ENCODE results near the gene TMED6. TPM values are rescaled to one million over a fixed set of nuclear protein-coding genes. Genes with fewer than 3 reads are reported as not detected.
A peak's percentile ranks its signal among the peaks of the same experiment; 100 is the strongest.

TMED6 gene
- total RNA-seq, 4 donors from 2014 or later: not detected

- H3K36me3 ChIP-seq: peaks cover 30 to 56% (median 51%) of the 10 kb centered on the region in 4 donors
- H3K4me3 ChIP-seq: no peak overlapping the region
- 93% methylated on average over 9 of the region's 9 CpGs for WGBS
- DNase-seq (ENCODE audit: extremely low spot score): no peak
- H3K27ac ChIP-seq (replicated peaks in 1 of 4): no peak overlapping the region
- intact Hi-C loops (cut with DNase I): no loop called here
- TF ChIP-seq EP300 (IDR thresholded peaks at IDR 0.05) (no peak), CTCF (IDR thresholded peaks at IDR 0.05) (no peak), POLR2AphosphoS5 (IDR thresholded peaks at IDR 0.05) (no peak), POLR2A (IDR thresholded peaks at IDR 0.05; ENCODE audit: low read depth) (no peak)
- no peaks in the 10 kb centered on the region for H3K27me3 ChIP-seq
- H3K9me3 ChIP-seq: no peaks in the 10 kb centered on the region
- H3K4me1 ChIP-seq: peaks cover 22 to 53% (median 40%) of the 10 kb centered on the region in 4 donors
Observed at GRCh38 chr16:69334696-69335095, 16.9 kb downstream of the TMED6 start.

DNA sequence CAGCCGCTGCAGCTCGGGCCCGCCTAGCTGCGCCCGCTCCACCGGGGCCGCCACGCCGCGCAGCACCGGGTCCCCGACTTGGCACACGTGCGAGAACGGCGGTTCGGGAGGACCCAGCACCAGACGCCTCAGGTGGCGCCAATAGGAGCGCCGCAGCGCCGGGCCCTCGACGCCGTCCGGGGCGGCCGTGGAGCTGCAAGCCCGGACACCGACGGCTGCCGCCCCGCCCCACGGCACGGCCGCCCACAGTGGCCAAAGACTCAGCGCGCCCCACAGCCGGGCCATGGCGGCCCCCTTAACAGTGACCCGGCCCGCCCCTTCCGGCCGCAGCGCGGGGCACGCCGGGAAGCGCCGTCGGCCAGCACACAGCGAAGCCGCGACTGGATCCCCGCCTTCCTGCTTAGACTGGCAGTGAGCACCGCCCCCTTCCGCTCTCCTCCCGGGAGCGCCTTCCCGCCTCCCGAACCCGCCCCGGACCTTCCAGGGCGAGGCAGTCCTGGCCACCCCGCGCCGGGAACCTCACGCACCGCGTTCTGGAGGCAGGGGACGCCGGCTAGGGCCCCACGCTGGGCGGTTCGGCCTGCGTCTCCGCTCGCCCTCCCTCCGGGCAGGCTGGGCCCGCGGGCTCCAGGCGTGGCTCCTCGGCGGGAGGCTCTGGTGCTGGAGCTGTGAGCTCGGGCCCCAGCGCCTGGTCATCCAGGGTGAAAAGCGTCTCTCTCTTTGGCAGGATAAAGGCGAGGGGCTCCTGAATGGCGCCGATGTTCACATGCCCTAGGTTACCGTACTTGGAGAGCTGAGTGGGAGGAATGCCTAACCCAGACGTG is 21.1 kb downstream of the TMED6 start, which contains the start of gene PDF:
Gene PDF (minus strand): TSS at position 303 of the 824 bp plus-strand sequence. CDS start 18 bp downstream, at position 285.
- WGBS: 0% methylated on average over 28 of the region's 93 CpGs
- peaks cover 36 to 70% (median 58%) of the 10 kb centered on the region in 4 donors for H3K4me1 ChIP-seq
- H3K9me3 ChIP-seq: no peaks in the 10 kb centered on the region
- peak; percentile 98 for DNase-seq (ENCODE audit: extremely low spot score)
- H3K4me3 ChIP-seq: peak within 1 kb of the TSS; percentile 72 to 97 (median 84)
- intact Hi-C loops (cut with DNase I): no loop called here
- peaks cover 36 to 71% (median 63%) of the 10 kb centered on the region in 4 donors for H3K36me3 ChIP-seq
- H3K27ac ChIP-seq (replicated peaks in 1 of 4): peak within 1 kb of the TSS; percentile 79 to 94 (median 92)
- TF ChIP-seq CTCF (IDR thresholded peaks at IDR 0.05): peak in 1 of 3 experiments; percentile 34
- TF ChIP-seq EP300 (IDR thresholded peaks at IDR 0.05): no peak
- peak; percentile 42 for TF ChIP-seq POLR2A (IDR thresholded peaks at IDR 0.05; ENCODE audit: low read depth)
- peak; percentile 95 for TF ChIP-seq POLR2AphosphoS5 (IDR thresholded peaks at IDR 0.05)
- no peaks in the 10 kb centered on the region for H3K27me3 ChIP-seq

DNA sequence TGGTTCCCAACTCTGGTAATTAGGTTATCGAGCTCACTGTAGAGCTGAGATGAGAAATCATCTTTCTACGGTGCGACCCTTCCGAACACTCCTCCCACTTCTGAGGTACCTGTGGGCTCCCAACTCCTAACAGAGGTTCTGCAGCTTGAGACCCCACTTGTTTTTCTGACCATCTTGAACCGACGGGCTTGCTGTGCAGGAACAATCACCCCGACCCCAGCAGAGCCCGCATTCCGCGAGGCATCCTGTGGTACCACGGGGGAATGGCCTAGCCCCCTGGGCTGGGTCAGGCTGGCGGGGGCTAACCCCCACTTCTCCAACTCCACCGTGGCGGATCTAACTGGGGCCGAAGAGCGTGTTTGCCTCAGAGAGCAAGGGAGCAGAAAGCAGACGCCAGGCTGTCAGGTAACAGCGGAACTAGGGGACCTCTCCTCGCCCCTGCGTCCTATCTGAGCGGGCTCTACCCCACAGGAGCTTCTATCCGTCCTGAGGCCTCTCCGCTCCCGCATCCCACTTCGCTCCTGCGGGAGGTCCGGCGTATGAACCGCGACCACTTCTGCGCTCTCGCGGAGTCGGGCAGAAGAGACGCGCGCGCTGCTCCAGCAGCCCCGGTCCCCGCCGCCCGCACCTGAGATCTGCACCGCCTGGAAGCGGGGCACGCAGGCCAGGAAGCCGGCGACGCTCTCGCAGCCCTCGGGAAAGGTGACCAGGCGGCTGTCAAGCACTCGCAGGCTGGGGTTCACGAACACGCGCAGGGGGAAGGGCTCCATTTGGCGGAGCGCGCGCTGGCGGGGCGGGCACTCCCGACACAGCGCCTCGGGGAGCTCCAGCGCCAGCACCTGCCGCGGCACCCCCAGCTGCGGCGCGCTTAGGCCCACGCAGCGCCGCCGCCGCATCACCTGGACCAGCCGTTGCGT is 22.0 kb downstream of the TMED6 start:
- H3K4me3 ChIP-seq: peak overlapping the region; percentile 72 to 97 (median 84)
- H3K36me3 ChIP-seq: peaks cover 34 to 71% (median 63%) of the 10 kb centered on the region in 4 donors
- no peak for DNase-seq (ENCODE audit: extremely low spot score)
- no peaks in the 10 kb centered on the region for H3K27me3 ChIP-seq
- peaks cover 36 to 67% (median 59%) of the 10 kb centered on the region in 4 donors for H3K4me1 ChIP-seq
- H3K27ac ChIP-seq (replicated peaks in 1 of 4): peak overlapping the region; percentile 79 to 94 (median 92)
- TF ChIP-seq CTCF (IDR thresholded peaks at IDR 0.05): no peak
- peak in 1 of 2 donors; percentile 13 for TF ChIP-seq POLR2AphosphoS5 (IDR thresholded peaks at IDR 0.05)
- TF ChIP-seq POLR2A (IDR thresholded peaks at IDR 0.05; ENCODE audit: low read depth): no peak
- TF ChIP-seq EP300 (IDR thresholded peaks at IDR 0.05): no peak
- WGBS: 8% methylated on average over 10 of the region's 77 CpGs
- no peaks in the 10 kb centered on the region for H3K9me3 ChIP-seq
- intact Hi-C loops (cut with DNase I): no loop called here

GRCh38 chr16:69328854-69329316 is 22.7 kb downstream of the TMED6 start:
- DNase-seq (ENCODE audit: extremely low spot score): no peak
- intact Hi-C loops (cut with DNase I): no loop called here

More at GRCh38 chr16:69328854-69329316, 22.7 kb downstream of the TMED6 start:
- peak overlapping the region in 2 of 4 donors; percentile 34 to 94 for H3K27ac ChIP-seq (replicated peaks in 1 of 4)
- H3K4me3 ChIP-seq: peak overlapping the region; percentile 72 to 97 (median 84)
- no peaks in the 10 kb centered on the region for H3K9me3 ChIP-seq
- no peak for TF ChIP-seq POLR2A (IDR thresholded peaks at IDR 0.05; ENCODE audit: low read depth)
- peak in 1 of 2 donors; percentile 5 for TF ChIP-seq POLR2AphosphoS5 (IDR thresholded peaks at IDR 0.05)
- H3K27me3 ChIP-seq: no peaks in the 10 kb centered on the region
- peaks cover 27 to 71% (median 63%) of the 10 kb centered on the region in 4 donors for H3K36me3 ChIP-seq
- peaks cover 36 to 70% (median 61%) of the 10 kb centered on the region in 4 donors for H3K4me1 ChIP-seq
- WGBS: 39% methylated on average over 10 of the region's 10 CpGs
